Sigmoid colon (tissue), 4 donors: ENCODE measurements around the gene SYT8.

Experiments
- CTCF ChIP-seq, 4 experiments: fragments of 450-650 bp in 3 of 4; fragments of 200-600 bp in 1 of 4; IDR thresholded peaks; one replicate each; pipeline ENCODE4 v1.5.1; 2016 to 2019; ENCODE audit warnings: antibody characterized with exemption in 4 of 4, mild to moderate bottlenecking in 3 of 4, moderate library complexity in 2 of 4
- EP300 ChIP-seq, 4 donors: sonication (generic); formaldehyde crosslinking; IDR thresholded peaks; one replicate each; pipeline ENCODE4 v1.6.1; 2017; ENCODE audit warnings: antibody characterized with exemption in 4 of 4
- POLR2A ChIP-seq, 2 donors: fragments of 450-650 bp; IDR thresholded peaks; one replicate each; pipeline ENCODE4 v1.6.1; 2016; ENCODE audit warnings: antibody characterized with exemption in 2 of 2, mild to moderate bottlenecking in 2 of 2, moderate library complexity in 2 of 2
- POLR2AphosphoS5 ChIP-seq, 4 donors: sonication (generic); formaldehyde crosslinking; IDR thresholded peaks; one replicate each; pipeline ENCODE4 v1.6.1; 2017; ENCODE audit warnings: antibody characterized with exemption in 4 of 4

GRCh38 chr11:1873048-1873812 is 38.4 kb downstream of the SYT8 start:
- TF ChIP-seq POLR2AphosphoS5 (IDR thresholded peaks at IDR 0.05) (no peak), EP300 (IDR thresholded peaks at IDR 0.05) (no peak), POLR2A (IDR thresholded peaks at IDR 0.05) (no peak), CTCF (IDR thresholded peaks at IDR 0.05) (no peak)
